IPS-18a (cell line): ENCODE measurements around the gene RNF152.
A peak's percentile ranks its signal among the peaks of the same experiment; 100 is the strongest.

ENCODE experiments used
- H3K27ac ChIP-seq: one replicate; pipeline ENCODE4 v1.5.1; 2013; ENCODE audit warnings: low read length
- H3K27me3 ChIP-seq: one replicate; pipeline ENCODE4 v1.6.1; 2013; ENCODE audit warnings: mild to moderate bottlenecking, low read length; ENCODE audit not compliant: control insufficient read depth, insufficient read depth
- H3K36me3 ChIP-seq: one replicate; pipeline ENCODE4 v1.6.1; 2013; ENCODE audit warnings: low read depth, low read length; ENCODE audit not compliant: control insufficient read depth
- H3K4me1 ChIP-seq: one replicate; pipeline ENCODE4 v1.6.1; 2013; ENCODE audit warnings: low read depth, low read length; ENCODE audit not compliant: control insufficient read depth
- H3K4me3 ChIP-seq: one replicate; pipeline ENCODE4 v1.5.1; 2013; ENCODE audit warnings: low read length
- H3K9ac ChIP-seq: one replicate; pipeline ENCODE4 v1.6.1; 2013; ENCODE audit warnings: mild to moderate bottlenecking, low read length, moderate library complexity
- H3K9me3 ChIP-seq: one replicate; pipeline ENCODE4 v1.6.1; 2013; ENCODE audit warnings: low read depth, low read length; ENCODE audit not compliant: control insufficient read depth

RNF152 gene

GRCh38 chr18:61917818-61918217, 25.0 kb upstream of the RNF152 start:
- H3K4me1 ChIP-seq: no peaks in the 10 kb centered on the region
- H3K27me3 ChIP-seq: no peaks in the 10 kb centered on the region
- no peak overlapping the region for H3K9ac ChIP-seq
- no peaks in the 10 kb centered on the region for H3K9me3 ChIP-seq
- H3K36me3 ChIP-seq: no peaks in the 10 kb centered on the region
- H3K4me3 ChIP-seq: no peak overlapping the region
- no peak overlapping the region for H3K27ac ChIP-seq

GRCh38 chr18:61912476-61912875, 19.7 kb upstream of the RNF152 start:
- H3K9me3 ChIP-seq: no peaks in the 10 kb centered on the region
- no peaks in the 10 kb centered on the region for H3K36me3 ChIP-seq
- H3K27me3 ChIP-seq: no peaks in the 10 kb centered on the region
- H3K4me3 ChIP-seq: no peak overlapping the region
- no peak overlapping the region for H3K9ac ChIP-seq
- H3K27ac ChIP-seq: no peak overlapping the region
- H3K4me1 ChIP-seq: peaks cover 3% of the 10 kb centered on the region

- Histone ChIP-seq H3K9me3 (no peaks in the 10 kb centered on the region), H3K27me3 (no peaks in the 10 kb centered on the region), H3K4me3 (no peak overlapping the region), H3K27ac (no peak overlapping the region), H3K9ac (no peak overlapping the region), H3K36me3 (no peaks in the 10 kb centered on the region), H3K4me1 (peaks cover 3% of the 10 kb centered on the region)
Observed at GRCh38 chr18:61910101-61910500, 17.3 kb upstream of the RNF152 start.

- no peak overlapping the region for H3K4me3 ChIP-seq
- no peak overlapping the region for H3K27ac ChIP-seq
- H3K27me3 ChIP-seq: no peaks in the 10 kb centered on the region
- peaks cover 3% of the 10 kb centered on the region for H3K4me1 ChIP-seq
- H3K36me3 ChIP-seq: no peaks in the 10 kb centered on the region
- H3K9ac ChIP-seq: no peak overlapping the region
- H3K9me3 ChIP-seq: no peaks in the 10 kb centered on the region
Observed at GRCh38 chr18:61908661-61909060, 15.9 kb upstream of the RNF152 start.

- H3K4me1 ChIP-seq: no peaks in the 10 kb centered on the region
- peaks cover 2% of the 10 kb centered on the region for H3K27me3 ChIP-seq
- H3K9me3 ChIP-seq: no peaks in the 10 kb centered on the region
- no peaks in the 10 kb centered on the region for H3K36me3 ChIP-seq
- no peak overlapping the region for H3K27ac ChIP-seq
- H3K4me3 ChIP-seq: no peak overlapping the region
- H3K9ac ChIP-seq: no peak overlapping the region
Observed at GRCh38 chr18:61901323-61901986, 8.6 kb upstream of the RNF152 start.

- no peak overlapping the region for H3K4me3 ChIP-seq
- H3K27ac ChIP-seq: no peak overlapping the region
- H3K27me3 ChIP-seq: peaks cover 9% of the 10 kb centered on the region
- H3K9me3 ChIP-seq: no peaks in the 10 kb centered on the region
- H3K9ac ChIP-seq: no peak overlapping the region
- no peaks in the 10 kb centered on the region for H3K4me1 ChIP-seq
- no peaks in the 10 kb centered on the region for H3K36me3 ChIP-seq
Observed at GRCh38 chr18:61900504-61901281, 7.9 kb upstream of the RNF152 start.

GRCh38 chr18:61898640-61899101, 5.9 kb upstream of the RNF152 start:
- H3K27ac ChIP-seq: no peak overlapping the region
- H3K4me1 ChIP-seq: peaks cover 4% of the 10 kb centered on the region
- H3K9ac ChIP-seq: no peak overlapping the region
- no peaks in the 10 kb centered on the region for H3K36me3 ChIP-seq
- no peaks in the 10 kb centered on the region for H3K9me3 ChIP-seq
- peaks cover 22% of the 10 kb centered on the region for H3K27me3 ChIP-seq
- no peak overlapping the region for H3K4me3 ChIP-seq

- Histone ChIP-seq H3K27ac (no peak overlapping the region), H3K36me3 (no peaks in the 10 kb centered on the region), H3K27me3 (peaks cover 41% of the 10 kb centered on the region), H3K4me1 (peaks cover 15% of the 10 kb centered on the region), H3K4me3 (no peak overlapping the region), H3K9me3 (no peaks in the 10 kb centered on the region), H3K9ac (no peak overlapping the region)
Observed at GRCh38 chr18:61896757-61897156, 4.0 kb upstream of the RNF152 start.

GRCh38 chr18:61896118-61896517, 3.3 kb upstream of the RNF152 start:
- peaks cover 17% of the 10 kb centered on the region for H3K4me1 ChIP-seq
- peaks cover 48% of the 10 kb centered on the region for H3K27me3 ChIP-seq
- no peaks in the 10 kb centered on the region for H3K36me3 ChIP-seq
- H3K4me3 ChIP-seq: no peak overlapping the region
- no peak overlapping the region for H3K9ac ChIP-seq
- H3K27ac ChIP-seq: no peak overlapping the region
- no peaks in the 10 kb centered on the region for H3K9me3 ChIP-seq

- H3K27ac ChIP-seq: no peak overlapping the region
- no peak overlapping the region for H3K9ac ChIP-seq
- peaks cover 52% of the 10 kb centered on the region for H3K27me3 ChIP-seq
Observed at GRCh38 chr18:61894751-61895524, 2.1 kb upstream of the RNF152 start.

GRCh38 chr18:61893971-61894750, 1.4 kb upstream of the RNF152 start:
- Histone ChIP-seq H3K9ac (peak overlapping the region; percentile 56), H3K4me3 (peak overlapping the region; percentile 82), H3K27me3 (peaks cover 52% of the 10 kb centered on the region), H3K27ac (no peak overlapping the region), H3K4me1 (peaks cover 17% of the 10 kb centered on the region), H3K36me3 (no peaks in the 10 kb centered on the region), H3K9me3 (no peaks in the 10 kb centered on the region)

More at GRCh38 chr18:61894751-61895524, 2.1 kb upstream of the RNF152 start:
- Histone ChIP-seq H3K4me1 (peaks cover 17% of the 10 kb centered on the region), H3K4me3 (peak overlapping the region; percentile 82), H3K36me3 (no peaks in the 10 kb centered on the region), H3K9me3 (no peaks in the 10 kb centered on the region)
